DOHH2 (cell line): ENCODE measurements around the gene LGR5.

ENCODE experiments used
- H3F3A ChIP-seq: fragments of 200-600 bp; sonication (generic), shearing (Covaris generic); 2 replicates; pipeline ENCODE4 v1.6.0; 2016; ENCODE audit warnings: antibody characterized with exemption, mild to moderate bottlenecking; ENCODE audit not compliant: control insufficient read depth, insufficient read depth
- H3K27ac ChIP-seq: fragments of 200-600 bp; sonication (generic); 2 replicates; pipeline ENCODE4 v1.5.1; 2014; ENCODE audit warnings: low read depth, mild to moderate bottlenecking, low read length, moderate library complexity
- H3K27me3 ChIP-seq: fragments of 200-600 bp; sonication (generic); 2 replicates; pipeline ENCODE4 v1.6.1; 2014; ENCODE audit warnings: mild to moderate bottlenecking, low read length, mixed read lengths; ENCODE audit not compliant: control insufficient read depth
- H3K36me3 ChIP-seq: fragments of 200-600 bp; sonication (generic); 2 replicates; pipeline ENCODE4 v1.6.1; 2014; ENCODE audit warnings: mild to moderate bottlenecking, low read length, moderate library complexity, mixed read lengths; ENCODE audit not compliant: control insufficient read depth
- H3K4me1 ChIP-seq: fragments of 200-600 bp; sonication (generic); 2 replicates; pipeline ENCODE4 v1.6.1; 2014; ENCODE audit warnings: mild to moderate bottlenecking, low read length, mixed read lengths; ENCODE audit not compliant: control insufficient read depth
- H3K4me2 ChIP-seq: fragments of 200-600 bp; sonication (generic); 2 replicates; pipeline ENCODE4 v1.6.0; 2014; ENCODE audit warnings: mild to moderate bottlenecking, low read length, moderate library complexity
- H3K4me3 ChIP-seq: fragments of 200-600 bp; sonication (generic); 2 replicates; pipeline ENCODE4 v1.5.1; 2014; ENCODE audit warnings: mild to moderate bottlenecking, low read length, mixed read lengths
- H3K79me2 ChIP-seq: fragments of 200-600 bp; sonication (generic); 2 replicates; pipeline ENCODE4 v1.6.1; 2014; ENCODE audit warnings: mild to moderate bottlenecking, low read length, mixed read lengths; ENCODE audit not compliant: control insufficient read depth
- H3K9me2 ChIP-seq: fragments of 200-600 bp; sonication (generic); replicated peaks from 2 replicates; pipeline ENCODE4 v1.6.1; 2014; ENCODE audit warnings: mild to moderate bottlenecking, low read length, mixed read lengths; ENCODE audit not compliant: control insufficient read depth
- H3K9me3 ChIP-seq: fragments of 200-600 bp; sonication (generic); 2 replicates; pipeline ENCODE4 v1.6.1; 2014; ENCODE audit warnings: antibody characterized with exemption, low read length, mixed read lengths; ENCODE audit not compliant: control insufficient read depth, insufficient read depth
- H4K20me1 ChIP-seq: fragments of 200-600 bp; sonication (generic); 2 replicates; pipeline ENCODE4 v1.6.0; 2014; ENCODE audit warnings: low read depth, mild to moderate bottlenecking, antibody characterized with exemption, low read length, moderate library complexity; ENCODE audit not compliant: control insufficient read depth, insufficient read depth
- EZH2phosphoT487 ChIP-seq: fragments of 200-600 bp; sonication (generic); IDR thresholded peaks from 2 replicates; pipeline ENCODE4 v1.6.1; 2017; ENCODE audit warnings: borderline replicate concordance, mild to moderate bottlenecking, antibody characterized with exemption, low read length, moderate library complexity, mixed read lengths
- TF ChIP-seq, protein P1 (sequence below): fragments of 200-600 bp; sonication (generic); IDR thresholded peaks from one replicate; pipeline ENCODE4 v1.5.1; 2014; ENCODE audit warnings: antibody characterized with exemption, mild to moderate bottlenecking, low read depth, low read length; ENCODE audit not compliant: poor library complexity, severe bottlenecking

LGR5 gene

DNA sequence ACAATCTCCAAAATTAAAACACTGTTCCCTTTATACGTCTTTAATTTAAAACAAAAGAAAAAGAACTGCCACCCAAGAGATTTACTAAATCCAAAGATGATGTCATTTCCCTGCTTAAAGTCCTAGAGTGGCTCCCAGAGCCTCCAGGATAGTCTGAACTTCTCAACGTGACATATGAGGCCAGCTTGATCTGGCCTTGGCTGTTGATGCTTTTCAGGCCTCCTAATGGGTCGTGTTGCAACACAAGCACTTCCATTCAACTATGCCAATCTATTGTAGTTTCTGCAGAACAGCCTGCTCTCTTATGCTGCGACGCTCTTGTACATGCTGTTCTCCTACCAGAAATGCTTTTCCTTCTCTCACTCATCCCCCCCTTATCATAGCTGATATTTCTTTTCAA is 35.7 kb downstream of the LGR5 start:
- Histone ChIP-seq H3K36me3 (no peaks in the 10 kb centered on the region), H3K4me3 (no peak overlapping the region), H4K20me1 (no peaks in the 10 kb centered on the region), H3K79me2 (no peaks in the 10 kb centered on the region), H3K4me2 (no peak overlapping the region), H3K9me2 (no peaks in the 10 kb centered on the region), H3K4me1 (no peaks in the 10 kb centered on the region), H3K27ac (no peak overlapping the region), H3K27me3 (0 out of 2 replicates have a peak, but pooled peaks cover 3% of the 10 kb centered on the region), H3F3A (no peaks in the 10 kb centered on the region), H3K9me3 (no peaks in the 10 kb centered on the region)
- TF ChIP-seq, protein P1, sequence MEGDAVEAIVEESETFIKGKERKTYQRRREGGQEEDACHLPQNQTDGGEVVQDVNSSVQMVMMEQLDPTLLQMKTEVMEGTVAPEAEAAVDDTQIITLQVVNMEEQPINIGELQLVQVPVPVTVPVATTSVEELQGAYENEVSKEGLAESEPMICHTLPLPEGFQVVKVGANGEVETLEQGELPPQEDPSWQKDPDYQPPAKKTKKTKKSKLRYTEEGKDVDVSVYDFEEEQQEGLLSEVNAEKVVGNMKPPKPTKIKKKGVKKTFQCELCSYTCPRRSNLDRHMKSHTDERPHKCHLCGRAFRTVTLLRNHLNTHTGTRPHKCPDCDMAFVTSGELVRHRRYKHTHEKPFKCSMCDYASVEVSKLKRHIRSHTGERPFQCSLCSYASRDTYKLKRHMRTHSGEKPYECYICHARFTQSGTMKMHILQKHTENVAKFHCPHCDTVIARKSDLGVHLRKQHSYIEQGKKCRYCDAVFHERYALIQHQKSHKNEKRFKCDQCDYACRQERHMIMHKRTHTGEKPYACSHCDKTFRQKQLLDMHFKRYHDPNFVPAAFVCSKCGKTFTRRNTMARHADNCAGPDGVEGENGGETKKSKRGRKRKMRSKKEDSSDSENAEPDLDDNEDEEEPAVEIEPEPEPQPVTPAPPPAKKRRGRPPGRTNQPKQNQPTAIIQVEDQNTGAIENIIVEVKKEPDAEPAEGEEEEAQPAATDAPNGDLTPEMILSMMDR = no peak
- no peak for TF ChIP-seq EZH2phosphoT487

DNA sequence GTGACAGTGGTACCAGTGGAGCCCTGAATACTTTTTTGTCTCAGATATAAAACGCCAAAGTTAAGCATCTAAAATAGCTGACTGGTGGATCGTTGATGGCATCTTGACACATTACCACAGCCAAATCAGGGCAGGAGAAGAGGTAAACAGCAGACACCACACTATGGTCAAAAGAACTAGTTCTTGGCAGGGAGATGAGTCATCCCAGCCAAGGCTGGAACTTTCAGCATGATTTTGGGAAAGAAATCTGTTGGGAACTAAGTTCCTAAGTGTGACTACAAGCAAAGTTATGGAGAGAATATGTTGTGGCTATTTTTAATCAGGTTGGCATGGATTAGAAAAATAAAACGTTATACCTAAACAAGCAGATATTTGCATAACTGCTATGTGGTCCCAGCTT is 36.9 kb downstream of the LGR5 start:
- no peaks in the 10 kb centered on the region for H3F3A ChIP-seq
- no peak overlapping the region for H3K4me2 ChIP-seq
- H3K27me3 ChIP-seq = 0 out of 2 replicates have a peak, but pooled peaks cover 3% of the 10 kb centered on the region
- TF ChIP-seq, protein P1 = no peak
- TF ChIP-seq EZH2phosphoT487 = no peak
- no peaks in the 10 kb centered on the region for H3K79me2 ChIP-seq
- H3K36me3 ChIP-seq = no peaks in the 10 kb centered on the region
- no peaks in the 10 kb centered on the region for H3K9me2 ChIP-seq
- H3K27ac ChIP-seq = no peak overlapping the region
- H3K4me3 ChIP-seq = no peak overlapping the region
- H3K4me1 ChIP-seq = no peaks in the 10 kb centered on the region
- H4K20me1 ChIP-seq = no peaks in the 10 kb centered on the region
- H3K9me3 ChIP-seq = no peaks in the 10 kb centered on the region

DNA sequence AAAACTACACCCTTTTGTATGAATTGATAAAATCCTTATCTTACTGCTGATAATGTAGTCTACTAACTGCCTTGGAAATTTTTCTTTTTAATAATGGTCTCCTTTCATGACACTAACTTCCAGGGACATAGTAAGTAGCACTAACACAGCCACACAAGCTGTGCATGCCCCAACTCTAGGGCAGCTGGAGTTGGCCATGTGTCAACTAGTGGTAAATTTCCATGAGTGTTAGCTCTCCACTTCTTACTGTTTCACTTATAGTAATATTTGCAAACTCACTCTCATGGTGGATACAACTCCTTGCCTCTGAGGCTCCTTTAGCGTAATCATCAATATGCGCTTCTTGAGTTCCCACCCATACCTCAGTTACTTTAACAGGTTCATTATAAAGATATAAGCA is 38.0 kb downstream of the LGR5 start:
- Histone ChIP-seq H3K36me3 (no peaks in the 10 kb centered on the region), H3K27me3 (0 out of 2 replicates have a peak, but pooled peaks cover 3% of the 10 kb centered on the region), H3K4me2 (no peak overlapping the region), H3K79me2 (no peaks in the 10 kb centered on the region), H3K27ac (no peak overlapping the region), H3K4me3 (no peak overlapping the region), H4K20me1 (no peaks in the 10 kb centered on the region), H3K9me2 (no peaks in the 10 kb centered on the region), H3K9me3 (no peaks in the 10 kb centered on the region), H3F3A (no peaks in the 10 kb centered on the region), H3K4me1 (no peaks in the 10 kb centered on the region)
- TF ChIP-seq, protein P1 = no peak
- TF ChIP-seq EZH2phosphoT487 = no peak
